ENCODE results near the gene MAGI2.
A peak's percentile ranks its signal among the peaks of the same experiment; 100 is the strongest.

DNA sequence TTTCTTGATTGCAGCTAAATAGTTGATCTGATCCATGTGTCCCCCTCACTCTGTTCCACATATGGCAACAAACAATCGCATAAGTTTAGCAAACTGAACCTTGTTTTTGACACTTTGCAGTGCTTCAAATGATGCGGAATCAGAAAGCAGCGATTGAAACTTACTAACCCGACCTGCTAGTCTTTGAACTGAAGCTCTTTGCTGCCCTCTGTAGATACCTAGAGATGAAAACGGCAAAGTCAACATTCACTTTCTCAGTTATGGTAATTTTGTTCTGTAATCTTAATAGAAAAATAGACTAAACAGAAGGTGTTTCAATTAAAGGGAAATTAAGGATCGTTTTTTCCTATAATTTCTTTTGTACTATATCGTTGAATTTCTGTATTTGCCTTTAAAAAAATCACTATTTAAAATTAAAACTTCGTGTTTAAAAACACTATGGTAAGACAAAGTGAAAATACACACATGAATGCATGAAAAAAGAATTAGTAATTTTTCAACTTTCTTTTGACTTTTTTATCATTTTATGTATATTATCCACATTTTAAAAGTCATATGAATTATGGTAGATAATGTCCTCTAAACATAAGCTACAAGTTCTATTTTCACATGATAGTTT, 276.5 kb downstream of the MAGI2 start:
- TF ChIP-seq, protein P1, sequence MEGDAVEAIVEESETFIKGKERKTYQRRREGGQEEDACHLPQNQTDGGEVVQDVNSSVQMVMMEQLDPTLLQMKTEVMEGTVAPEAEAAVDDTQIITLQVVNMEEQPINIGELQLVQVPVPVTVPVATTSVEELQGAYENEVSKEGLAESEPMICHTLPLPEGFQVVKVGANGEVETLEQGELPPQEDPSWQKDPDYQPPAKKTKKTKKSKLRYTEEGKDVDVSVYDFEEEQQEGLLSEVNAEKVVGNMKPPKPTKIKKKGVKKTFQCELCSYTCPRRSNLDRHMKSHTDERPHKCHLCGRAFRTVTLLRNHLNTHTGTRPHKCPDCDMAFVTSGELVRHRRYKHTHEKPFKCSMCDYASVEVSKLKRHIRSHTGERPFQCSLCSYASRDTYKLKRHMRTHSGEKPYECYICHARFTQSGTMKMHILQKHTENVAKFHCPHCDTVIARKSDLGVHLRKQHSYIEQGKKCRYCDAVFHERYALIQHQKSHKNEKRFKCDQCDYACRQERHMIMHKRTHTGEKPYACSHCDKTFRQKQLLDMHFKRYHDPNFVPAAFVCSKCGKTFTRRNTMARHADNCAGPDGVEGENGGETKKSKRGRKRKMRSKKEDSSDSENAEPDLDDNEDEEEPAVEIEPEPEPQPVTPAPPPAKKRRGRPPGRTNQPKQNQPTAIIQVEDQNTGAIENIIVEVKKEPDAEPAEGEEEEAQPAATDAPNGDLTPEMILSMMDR (IDR thresholded peaks at IDR 0.05; ENCODE audit: borderline replicate concordance, extremely low read depth, low read length, poor library complexity, severe bottlenecking), result peak; percentile 57
- TF ChIP-seq EZH2 (IDR thresholded peaks at IDR 0.05; ENCODE audit: borderline replicate concordance, low read depth, low read length, severe bottlenecking), result no peak

All from DND-41 (cell line).